PFSK-1 (cell line): ENCODE measurements around the gene DPYD.

Experiments
- FOXP2 ChIP-seq: optimal IDR thresholded peaks from 2 replicates; pipeline ENCODE3; 2011; ENCODE audit warnings: borderline replicate concordance, control low read depth, inconsistent platforms; ENCODE audit not compliant: insufficient read depth; ENCODE audit errors: extremely low read length, extremely low read depth
- POLR2AphosphoS5 ChIP-seq: IDR thresholded peaks from 2 replicates; pipeline ENCODE4 v1.6.1; 2012; ENCODE audit warnings: low read depth, mild to moderate bottlenecking, control low read depth, low read length, moderate library complexity
- REST ChIP-seq, 2 experiments: IDR thresholded peaks; 2 replicates each; pipeline versions ENCODE4 v1.6.1 to v1.8.0; 2011 to 2012; ENCODE audit warnings: low read depth in 2 of 2, low read length in 2 of 2, control low read depth in 1 of 2, inconsistent platforms in 1 of 2, mild to moderate bottlenecking in 1 of 2, moderate library complexity in 1 of 2; ENCODE audit not compliant: insufficient read depth in 1 of 2
- TAF1 ChIP-seq: IDR thresholded peaks from 2 replicates; pipeline ENCODE4 v1.6.1; 2012; ENCODE audit warnings: low read length, control low read depth, borderline replicate concordance; ENCODE audit not compliant: insufficient read depth

GRCh38 chr1:97502360-97502759 is 418.5 kb downstream of the DPYD start:
- TF ChIP-seq POLR2AphosphoS5 (no peak), TAF1 (no peak), REST (IDR thresholded peaks at IDR 0.05; ENCODE audit: insufficient read depth in 1 of 2, low read depth in 2 of 2, low read length in 2 of 2) (no peak), FOXP2 (no peak)
